Measurements from ENCODE around the gene RPS21.
"Not testable (repeated sequence)": the region's sequence is repeated elsewhere in the genome, so short reads cannot be mapped to it uniquely, and the experiment has no call there.

The RPS21 gene

GRCh38 chr20:62366370-62367135 is 20.4 kb upstream of the RPS21 start:
- no peak for DNase-seq

GRCh38 chr20:62367136-62367632 is 19.7 kb upstream of the RPS21 start, which contains the start of gene LAMA5:
LAMA5 (minus strand) TSS chr20:62367312; CDS start chr20:62367245, 67 bp downstream.
- DNase-seq: peak; percentile 33

GRCh38 chr20:62367633-62368391 is 19.1 kb upstream of the RPS21 start:
- DNase-seq: no peak

GRCh38 chr20:62368392-62368975 is 18.4 kb upstream of the RPS21 start:
- no peak for DNase-seq

- DNase-seq: peak; percentile 63
Measured at GRCh38 chr20:62368976-62369814, 17.7 kb upstream of the RPS21 start.

- DNase-seq: no peak
Measured at GRCh38 chr20:62369815-62370114, 17.1 kb upstream of the RPS21 start.

GRCh38 chr20:62370115-62370806 is 16.6 kb upstream of the RPS21 start:
- peak; percentile 78 for DNase-seq

- no peak for DNase-seq
Measured at GRCh38 chr20:62370807-62371587, 15.9 kb upstream of the RPS21 start.

- DNase-seq: no peak
Measured at GRCh38 chr20:62371588-62372041, 15.3 kb upstream of the RPS21 start.

GRCh38 chr20:62372042-62372993 is 14.6 kb upstream of the RPS21 start:
- no peak for DNase-seq

GRCh38 chr20:62373631-62374179 is 13.2 kb upstream of the RPS21 start:
- not testable (repeated sequence) for DNase-seq

GRCh38 chr20:62374331-62375152 is 12.4 kb upstream of the RPS21 start:
- no peak for DNase-seq

- DNase-seq: no peak
Measured at GRCh38 chr20:62376112-62377063, 10.5 kb upstream of the RPS21 start.

- DNase-seq: no peak
Measured at GRCh38 chr20:62377064-62377461, 9.8 kb upstream of the RPS21 start.

GRCh38 chr20:62377615-62378178 is 9.2 kb upstream of the RPS21 start:
- DNase-seq: no peak

- DNase-seq: no peak
Measured at GRCh38 chr20:62378215-62378614, 8.7 kb upstream of the RPS21 start.

GRCh38 chr20:62381202-62381797 is 5.6 kb upstream of the RPS21 start:
- DNase-seq: peak; percentile 21

All from HCEC 1CT (cell line).